ENCODE measurements around the gene ADRM1.

The ADRM1 gene

GRCh38 chr20:62332989-62333819, 30.4 kb downstream of the ADRM1 start:
- H3K4me3 ChIP-seq (ENCODE audit: low read depth, low read length), result no peak overlapping the region
- TF ChIP-seq CTCF (IDR thresholded peaks at IDR 0.05; ENCODE audit: low read depth, low read length, missing control alignments), result no peak
- DNase-seq (ENCODE audit: low read depth), result no peak

GRCh38 chr20:62333820-62334595, 31.2 kb downstream of the ADRM1 start:
- no peak overlapping the region for H3K4me3 ChIP-seq (ENCODE audit: low read depth, low read length)
- no peak for TF ChIP-seq CTCF (IDR thresholded peaks at IDR 0.05; ENCODE audit: low read depth, low read length, missing control alignments)
- DNase-seq (ENCODE audit: low read depth), result no peak

GRCh38 chr20:62334881-62335280, 32.1 kb downstream of the ADRM1 start:
- TF ChIP-seq CTCF (IDR thresholded peaks at IDR 0.05; ENCODE audit: low read depth, low read length, missing control alignments), result no peak
- no peak overlapping the region for H3K4me3 ChIP-seq (ENCODE audit: low read depth, low read length)
- DNase-seq (ENCODE audit: low read depth), result no peak

GRCh38 chr20:62335532-62335931, 32.7 kb downstream of the ADRM1 start:
- no peak for DNase-seq (ENCODE audit: low read depth)
- no peak for TF ChIP-seq CTCF (IDR thresholded peaks at IDR 0.05; ENCODE audit: low read depth, low read length, missing control alignments)

GRCh38 chr20:62336329-62336728, 33.5 kb downstream of the ADRM1 start:
- no peak overlapping the region for H3K4me3 ChIP-seq (ENCODE audit: low read depth, low read length)
- no peak for TF ChIP-seq CTCF (IDR thresholded peaks at IDR 0.05; ENCODE audit: low read depth, low read length, missing control alignments)
- no peak for DNase-seq (ENCODE audit: low read depth)

More at GRCh38 chr20:62335532-62335931, 32.7 kb downstream of the ADRM1 start:
- no peak overlapping the region for H3K4me3 ChIP-seq (ENCODE audit: low read depth, low read length)

GRCh38 chr20:62336775-62337557, 34.2 kb downstream of the ADRM1 start:
- H3K4me3 ChIP-seq (ENCODE audit: low read depth, low read length), result no peak overlapping the region
- DNase-seq (ENCODE audit: low read depth), result no peak
- TF ChIP-seq CTCF (IDR thresholded peaks at IDR 0.05; ENCODE audit: low read depth, low read length, missing control alignments), result no peak

All from GM12864 (cell line).